SK-N-SH treated with all-trans-retinoic acid at 6 μM for 48 hours (cell line): Measurements from ENCODE around the gene ZSCAN31.

Source experiments
- ATAC-seq: fragments of 200-7000 bp; cut with Tn5 transposase; 3 replicates; pipeline ENCODE4 v1.9.1; 2020; ENCODE audit warnings: mild to moderate bottlenecking, moderate library complexity
- ARNTL ChIP-seq: fragments of 450-650 bp; formaldehyde crosslinking; IDR thresholded peaks from 2 replicates; pipeline ENCODE4 v1.5.0; 2020; ENCODE audit warnings: low read depth, mild to moderate bottlenecking, moderate library complexity, borderline replicate concordance
- BACH2 ChIP-seq: fragments of 250-450 bp; sonication (Bioruptor Pico); IDR thresholded peaks from 2 replicates; pipeline ENCODE4 v1.9.0; 2021; ENCODE audit warnings: mild to moderate bottlenecking, borderline replicate concordance
- CSDC2 ChIP-seq: fragments of 250-450 bp; sonication (Bioruptor Pico); IDR thresholded peaks from 2 replicates; pipeline ENCODE4 v1.5.0; 2020; ENCODE audit warnings: mild to moderate bottlenecking, moderate library complexity
- ESRRG ChIP-seq: fragments of 250-450 bp; sonication (Bioruptor Pico); IDR thresholded peaks from 2 replicates; pipeline ENCODE4 v1.6.1; 2021; ENCODE audit warnings: mild to moderate bottlenecking
- GLIS3 ChIP-seq: fragments of 250-450 bp; sonication (Bioruptor Pico); IDR thresholded peaks from 2 replicates; pipeline ENCODE4 v1.5.0; 2020; ENCODE audit warnings: mild to moderate bottlenecking, moderate library complexity
- ISL1 ChIP-seq: fragments of 250-450 bp; sonication (Bioruptor Pico); IDR thresholded peaks from 2 replicates; pipeline ENCODE4 v2.1.2; 2022; ENCODE audit warnings: mild to moderate bottlenecking, moderate library complexity
- PPARA ChIP-seq: fragments of 250-450 bp; sonication (Bioruptor Pico); IDR thresholded peaks from 2 replicates; pipeline ENCODE4 v1.5.0; 2020; ENCODE audit warnings: mild to moderate bottlenecking, borderline replicate concordance
- RARB ChIP-seq: fragments of 250-450 bp; sonication (Bioruptor Pico); IDR thresholded peaks from 2 replicates; pipeline ENCODE4 v1.8.0; 2021; ENCODE audit warnings: mild to moderate bottlenecking, moderate library complexity
- SNAI2 ChIP-seq: fragments of 250-450 bp; sonication (Bioruptor Pico); IDR thresholded peaks from 2 replicates; pipeline ENCODE4 v1.5.0; 2020; ENCODE audit warnings: mild to moderate bottlenecking, moderate library complexity
- TCF4 ChIP-seq: fragments of 250-450 bp; sonication (Bioruptor Pico); IDR thresholded peaks from 2 replicates; pipeline ENCODE4 v1.8.0; 2021; ENCODE audit warnings: mild to moderate bottlenecking, moderate library complexity, borderline replicate concordance
- TOX ChIP-seq: fragments of 250-450 bp; sonication (Bioruptor Pico); IDR thresholded peaks from 2 replicates; pipeline ENCODE4 v1.8.0; 2021; ENCODE audit warnings: mild to moderate bottlenecking, moderate library complexity, borderline replicate concordance
- ZC3H10 ChIP-seq: fragments of 250-450 bp; sonication (Bioruptor Pico); IDR thresholded peaks from 2 replicates; pipeline ENCODE4 v1.5.1; 2021; ENCODE audit warnings: mild to moderate bottlenecking, moderate library complexity
- ZFP3 ChIP-seq: fragments of 250-450 bp; sonication (Bioruptor Pico); IDR thresholded peaks from 2 replicates; pipeline ENCODE4 v1.5.0; 2020; ENCODE audit warnings: mild to moderate bottlenecking, moderate library complexity
- ZFP30 ChIP-seq: fragments of 450-650 bp; formaldehyde crosslinking; IDR thresholded peaks from 2 replicates; pipeline ENCODE4 v1.5.0; 2022; ENCODE audit warnings: mild to moderate bottlenecking, moderate library complexity
- ZNF565 ChIP-seq: fragments of 450-650 bp; formaldehyde crosslinking; conservative IDR thresholded peaks from 2 replicates; pipeline ENCODE4 v1.5.0; 2020; ENCODE audit warnings: low read depth, mild to moderate bottlenecking, moderate library complexity
- ZNF8 ChIP-seq: fragments of 450-650 bp; formaldehyde crosslinking; IDR thresholded peaks from 2 replicates; pipeline ENCODE4 v1.5.0; 2020; ENCODE audit warnings: mild to moderate bottlenecking, moderate library complexity
- TF ChIP-seq, protein P1 (sequence below): fragments of 250-450 bp; sonication (Bioruptor Pico); IDR thresholded peaks from 2 replicates; pipeline ENCODE4 v1.5.0; 2020; ENCODE audit warnings: mild to moderate bottlenecking, moderate library complexity
- TF ChIP-seq, protein P2 (sequence below): fragments of 250-450 bp; sonication (Bioruptor Pico); IDR thresholded peaks from 2 replicates; pipeline ENCODE4 v1.8.0; 2021; ENCODE audit warnings: low read depth, mild to moderate bottlenecking, moderate library complexity, borderline replicate concordance
- TF ChIP-seq, protein P3 (sequence below): fragments of 250-450 bp; sonication (Bioruptor Pico); IDR thresholded peaks from 2 replicates; pipeline ENCODE4 v1.5.1; 2020; ENCODE audit warnings: low read depth, mild to moderate bottlenecking, moderate library complexity
- TF ChIP-seq, protein P4 (sequence below): fragments of 250-450 bp; sonication (Bioruptor Pico); IDR thresholded peaks from 2 replicates; pipeline ENCODE4 v1.8.0; 2020; ENCODE audit warnings: mild to moderate bottlenecking, moderate library complexity, borderline replicate concordance

The ZSCAN31 gene

DNA sequence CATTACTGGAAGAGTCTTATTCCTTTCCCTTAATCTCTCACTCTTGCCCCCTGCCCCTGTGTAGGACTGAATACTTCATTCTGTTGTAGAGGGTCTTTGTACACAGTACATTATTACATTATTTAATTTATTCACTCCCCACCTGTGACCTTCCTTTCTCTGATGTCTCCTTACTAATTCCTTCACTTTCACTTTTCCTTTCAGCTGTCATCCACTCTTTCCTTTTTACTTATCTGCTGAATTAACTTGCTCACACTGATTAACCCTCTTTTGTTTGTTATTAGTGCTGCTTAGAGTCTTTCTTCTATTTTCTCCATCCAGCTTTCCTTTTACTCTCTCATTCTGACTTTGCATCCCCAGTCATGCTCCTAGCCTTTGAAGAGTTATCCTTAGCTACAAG is 61.1 kb downstream of the ZSCAN31 start:
- ATAC-seq, result no peak
- TF ChIP-seq GLIS3 (CRISPR knock-in tag), result no peak
- TF ChIP-seq BACH2 (CRISPR knock-in tag), result no peak
- TF ChIP-seq ZC3H10 (CRISPR knock-in tag), result no peak
- TF ChIP-seq ZNF8 (CRISPR knock-in tag), result no peak
- TF ChIP-seq, protein P1, sequence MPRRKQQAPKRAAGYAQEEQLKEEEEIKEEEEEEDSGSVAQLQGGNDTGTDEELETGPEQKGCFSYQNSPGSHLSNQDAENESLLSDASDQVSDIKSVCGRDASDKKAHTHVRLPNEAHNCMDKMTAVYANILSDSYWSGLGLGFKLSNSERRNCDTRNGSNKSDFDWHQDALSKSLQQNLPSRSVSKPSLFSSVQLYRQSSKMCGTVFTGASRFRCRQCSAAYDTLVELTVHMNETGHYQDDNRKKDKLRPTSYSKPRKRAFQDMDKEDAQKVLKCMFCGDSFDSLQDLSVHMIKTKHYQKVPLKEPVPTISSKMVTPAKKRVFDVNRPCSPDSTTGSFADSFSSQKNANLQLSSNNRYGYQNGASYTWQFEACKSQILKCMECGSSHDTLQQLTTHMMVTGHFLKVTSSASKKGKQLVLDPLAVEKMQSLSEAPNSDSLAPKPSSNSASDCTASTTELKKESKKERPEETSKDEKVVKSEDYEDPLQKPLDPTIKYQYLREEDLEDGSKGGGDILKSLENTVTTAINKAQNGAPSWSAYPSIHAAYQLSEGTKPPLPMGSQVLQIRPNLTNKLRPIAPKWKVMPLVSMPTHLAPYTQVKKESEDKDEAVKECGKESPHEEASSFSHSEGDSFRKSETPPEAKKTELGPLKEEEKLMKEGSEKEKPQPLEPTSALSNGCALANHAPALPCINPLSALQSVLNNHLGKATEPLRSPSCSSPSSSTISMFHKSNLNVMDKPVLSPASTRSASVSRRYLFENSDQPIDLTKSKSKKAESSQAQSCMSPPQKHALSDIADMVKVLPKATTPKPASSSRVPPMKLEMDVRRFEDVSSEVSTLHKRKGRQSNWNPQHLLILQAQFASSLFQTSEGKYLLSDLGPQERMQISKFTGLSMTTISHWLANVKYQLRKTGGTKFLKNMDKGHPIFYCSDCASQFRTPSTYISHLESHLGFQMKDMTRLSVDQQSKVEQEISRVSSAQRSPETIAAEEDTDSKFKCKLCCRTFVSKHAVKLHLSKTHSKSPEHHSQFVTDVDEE (CRISPR knock-in tag), result no peak
- no peak for TF ChIP-seq ESRRG (CRISPR knock-in tag)
- no peak for TF ChIP-seq PPARA
- no peak for TF ChIP-seq ZNF565 (CRISPR knock-in tag)
- TF ChIP-seq, protein P2, sequence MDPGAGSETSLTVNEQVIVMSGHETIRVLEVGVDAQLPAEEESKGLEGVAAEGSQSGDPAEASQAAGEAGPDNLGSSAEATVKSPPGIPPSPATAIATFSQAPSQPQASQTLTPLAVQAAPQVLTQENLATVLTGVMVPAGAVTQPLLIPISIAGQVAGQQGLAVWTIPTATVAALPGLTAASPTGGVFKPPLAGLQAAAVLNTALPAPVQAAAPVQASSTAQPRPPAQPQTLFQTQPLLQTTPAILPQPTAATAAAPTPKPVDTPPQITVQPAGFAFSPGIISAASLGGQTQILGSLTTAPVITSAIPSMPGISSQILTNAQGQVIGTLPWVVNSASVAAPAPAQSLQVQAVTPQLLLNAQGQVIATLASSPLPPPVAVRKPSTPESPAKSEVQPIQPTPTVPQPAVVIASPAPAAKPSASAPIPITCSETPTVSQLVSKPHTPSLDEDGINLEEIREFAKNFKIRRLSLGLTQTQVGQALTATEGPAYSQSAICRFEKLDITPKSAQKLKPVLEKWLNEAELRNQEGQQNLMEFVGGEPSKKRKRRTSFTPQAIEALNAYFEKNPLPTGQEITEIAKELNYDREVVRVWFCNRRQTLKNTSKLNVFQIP (CRISPR knock-in tag), result no peak
- TF ChIP-seq CSDC2 (CRISPR knock-in tag), result no peak
- no peak for TF ChIP-seq SNAI2 (CRISPR knock-in tag)
- no peak for TF ChIP-seq ZFP30
- TF ChIP-seq, protein P3, sequence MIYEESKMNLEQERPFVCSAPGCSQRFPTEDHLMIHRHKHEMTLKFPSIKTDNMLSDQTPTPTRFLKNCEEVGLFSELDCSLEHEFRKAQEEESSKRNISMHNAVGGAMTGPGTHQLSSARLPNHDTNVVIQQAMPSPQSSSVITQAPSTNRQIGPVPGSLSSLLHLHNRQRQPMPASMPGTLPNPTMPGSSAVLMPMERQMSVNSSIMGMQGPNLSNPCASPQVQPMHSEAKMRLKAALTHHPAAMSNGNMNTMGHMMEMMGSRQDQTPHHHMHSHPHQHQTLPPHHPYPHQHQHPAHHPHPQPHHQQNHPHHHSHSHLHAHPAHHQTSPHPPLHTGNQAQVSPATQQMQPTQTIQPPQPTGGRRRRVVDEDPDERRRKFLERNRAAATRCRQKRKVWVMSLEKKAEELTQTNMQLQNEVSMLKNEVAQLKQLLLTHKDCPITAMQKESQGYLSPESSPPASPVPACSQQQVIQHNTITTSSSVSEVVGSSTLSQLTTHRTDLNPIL (CRISPR knock-in tag), result no peak
- no peak for TF ChIP-seq ZFP3 (CRISPR knock-in tag)
- no peak for TF ChIP-seq RARB (CRISPR knock-in tag)
- no peak for TF ChIP-seq TOX (CRISPR knock-in tag)
- TF ChIP-seq TCF4, result no peak
- TF ChIP-seq ARNTL, result no peak
- TF ChIP-seq, protein P4, sequence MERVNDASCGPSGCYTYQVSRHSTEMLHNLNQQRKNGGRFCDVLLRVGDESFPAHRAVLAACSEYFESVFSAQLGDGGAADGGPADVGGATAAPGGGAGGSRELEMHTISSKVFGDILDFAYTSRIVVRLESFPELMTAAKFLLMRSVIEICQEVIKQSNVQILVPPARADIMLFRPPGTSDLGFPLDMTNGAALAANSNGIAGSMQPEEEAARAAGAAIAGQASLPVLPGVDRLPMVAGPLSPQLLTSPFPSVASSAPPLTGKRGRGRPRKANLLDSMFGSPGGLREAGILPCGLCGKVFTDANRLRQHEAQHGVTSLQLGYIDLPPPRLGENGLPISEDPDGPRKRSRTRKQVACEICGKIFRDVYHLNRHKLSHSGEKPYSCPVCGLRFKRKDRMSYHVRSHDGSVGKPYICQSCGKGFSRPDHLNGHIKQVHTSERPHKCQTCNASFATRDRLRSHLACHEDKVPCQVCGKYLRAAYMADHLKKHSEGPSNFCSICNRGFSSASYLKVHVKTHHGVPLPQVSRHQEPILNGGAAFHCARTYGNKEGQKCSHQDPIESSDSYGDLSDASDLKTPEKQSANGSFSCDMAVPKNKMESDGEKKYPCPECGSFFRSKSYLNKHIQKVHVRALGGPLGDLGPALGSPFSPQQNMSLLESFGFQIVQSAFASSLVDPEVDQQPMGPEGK (CRISPR knock-in tag), result no peak
- TF ChIP-seq ISL1 (CRISPR knock-in tag), result no peak
- TF ChIP-seq, all 23 proteins: peak for 0
